HepG2 (cell line): ENCODE results near the gene TMTC2. TPM values are rescaled to one million over a fixed set of nuclear protein-coding genes. Genes with fewer than 3 reads are reported as not detected.

Experiments
- ATAC-seq: fragments of 200-7000 bp; cut with Tn5 transposase; 3 replicates; pipeline ENCODE4 v1.9.1; 2020; ENCODE audit warnings: mild to moderate bottlenecking, moderate library complexity
- BruUV-seq: library from RNA; stranded (reverse); fragments of 400-500 nt; replicated peaks from 2 replicates; lab custom pipeline; 2021; lab: Mats Ljungman, UMichigan
- CTCF ChIA-PET: fragments of 300-600 bp; formaldehyde crosslinking; extraction: SDS; loops from one replicate; lab custom pipeline; 2021; ENCODE audit warnings: low total read pairs, inconsistent platforms, low intra/inter-chr PET ratio; lab: Yijun Ruan, JAX
- POLR2A ChIA-PET: fragments of 350-600 bp; sonication (Branson Sonifier 250); formaldehyde crosslinking; loops from one replicate; lab custom pipeline; 2020; ENCODE audit warnings: antibody characterized with exemption, inconsistent platforms; lab: Yijun Ruan, JAX
- DNase-seq: peaks from one replicate; pipeline ENCODE4 v3.0.0-alpha.2; 2015; ENCODE audit warnings: low spot score
- FAIRE-seq: peaks from 3 replicates; lab custom pipeline; 2011; peaks lifted over from hg19 to GRCh38; lab: Jason Lieb, UNC
- H2AFZ ChIP-seq: one replicate; pipeline ENCODE4 v1.6.1; 2011; ENCODE audit warnings: low read length, inconsistent platforms
- H3K27ac ChIP-seq: fragments of 300-600 bp; 3 replicates; pipeline ENCODE4 v1.8.0; 2011; ENCODE audit warnings: mixed run types, mild to moderate bottlenecking, mixed read lengths, low read length, inconsistent platforms; ENCODE audit not compliant: insufficient read depth; ENCODE audit errors: extremely low read length
- H3K27me3 ChIP-seq, 2 experiments: fragments of 200-600 bp in 1 of 2; 2 replicates in 1 of 2; 3 replicates in 1 of 2; pipeline versions ENCODE4 v1.6.0 to v1.8.0; 2011; ENCODE audit warnings: low read length in 2 of 2, mild to moderate bottlenecking in 2 of 2, moderate library complexity in 2 of 2, inconsistent platforms in 1 of 2; ENCODE audit not compliant: insufficient read depth in 2 of 2, control insufficient read depth in 1 of 2
- H3K36me3 ChIP-seq, 2 experiments: fragments of 200-600 bp in 1 of 2; replicated peaks in 1 of 2; 2 replicates in 1 of 2; 3 replicates in 1 of 2; pipeline versions ENCODE4 v1.5.1 to v1.8.0; 2011; ENCODE audit warnings: low read length in 2 of 2, inconsistent platforms in 1 of 2; ENCODE audit not compliant: insufficient read depth in 2 of 2, control insufficient read depth in 1 of 2
- H3K4me1 ChIP-seq: 2 replicates; pipeline ENCODE4 v1.5.1; 2012; ENCODE audit warnings: low read length, inconsistent platforms; ENCODE audit not compliant: insufficient read depth
- H3K4me2 ChIP-seq: 2 replicates; pipeline ENCODE4 v1.6.0; 2011; ENCODE audit warnings: low read depth, low read length, inconsistent platforms
- H3K4me3 ChIP-seq, 3 experiments: fragments of 200-600 bp in 1 of 3; sonication (generic), shearing (Covaris generic) in 1 of 3; replicated peaks in 1 of 3; 2 replicates each; pipeline ENCODE4 v1.5.1; 2011 to 2016; ENCODE audit warnings: low read length in 3 of 3, inconsistent platforms in 2 of 3, low read depth in 2 of 3, mild to moderate bottlenecking in 2 of 3, control low read depth in 1 of 3, mixed read lengths in 1 of 3; ENCODE audit not compliant: insufficient read depth in 1 of 3
- H3K79me2 ChIP-seq: one replicate; pipeline ENCODE4 v1.6.1; 2011; ENCODE audit warnings: low read length, inconsistent platforms; ENCODE audit not compliant: insufficient read depth
- H3K9ac ChIP-seq: 2 replicates; pipeline ENCODE4 v1.6.0; 2011; ENCODE audit warnings: mild to moderate bottlenecking, low read depth, low read length, inconsistent platforms; ENCODE audit not compliant: insufficient read depth
- H3K9me3 ChIP-seq: 2 replicates; pipeline ENCODE4 v1.5.1; 2012; ENCODE audit warnings: mild to moderate bottlenecking, low read length
- H4K20me1 ChIP-seq: 2 replicates; pipeline ENCODE4 v1.6.0; 2011; ENCODE audit warnings: inconsistent platforms, mild to moderate bottlenecking, low read length, moderate library complexity; ENCODE audit not compliant: insufficient read depth
- AGO2 ChIP-seq: fragments of 200-400 bp; formaldehyde crosslinking; optimal IDR thresholded peaks from 2 replicates; pipeline ENCODE3; 2017; ENCODE audit warnings: mild to moderate bottlenecking, low read depth, low read length, moderate library complexity
- DPF2 ChIP-seq: sonication (generic); formaldehyde crosslinking; IDR thresholded peaks from 2 replicates; pipeline ENCODE4 v1.4.0; 2020; ENCODE audit warnings: mild to moderate bottlenecking, low read depth, missing genetic modification reagents, borderline replicate concordance
- ISL2 ChIP-seq: sonication (generic); formaldehyde crosslinking; IDR thresholded peaks from 2 replicates; pipeline ENCODE4 v1.5.0; 2020; ENCODE audit warnings: missing genetic modification reagents
- KAT7 ChIP-seq: IDR thresholded peaks from 2 replicates; pipeline ENCODE4 v1.6.1; 2018; ENCODE audit warnings: borderline replicate concordance, missing compliant biosample characterization
- KLF16 ChIP-seq, 2 experiments: sonication (generic) in 1 of 2; formaldehyde crosslinking in 1 of 2; IDR thresholded peaks; 2 replicates each; pipeline versions ENCODE4 v1.6.1 to v1.8.0; 2016 to 2023; ENCODE audit warnings: missing genetic modification reagents in 2 of 2, missing compliant biosample characterization in 1 of 2
- KLF9 ChIP-seq: IDR thresholded peaks from 2 replicates; pipeline ENCODE4 v1.6.1; 2016; ENCODE audit warnings: low read depth
- NCOR1 ChIP-seq: fragments of 200-600 bp; sonication (generic); IDR thresholded peaks from 2 replicates; pipeline ENCODE4 v1.7.0; 2017; ENCODE audit warnings: antibody characterized with exemption, low read length, borderline replicate concordance
- PRMT3 ChIP-seq: sonication (generic); formaldehyde crosslinking; IDR thresholded peaks from 2 replicates; pipeline ENCODE4 v1.8.1; 2022; ENCODE audit warnings: low read depth, mild to moderate bottlenecking, moderate library complexity, missing genetic modification reagents, borderline replicate concordance
- RFXANK ChIP-seq: IDR thresholded peaks from 2 replicates; pipeline ENCODE4 v1.6.1; 2016
- SALL2 ChIP-seq: sonication (generic); formaldehyde crosslinking; IDR thresholded peaks from 2 replicates; pipeline ENCODE4 v1.8.1; 2023; ENCODE audit warnings: mild to moderate bottlenecking, missing genetic modification reagents, inconsistent platforms
- SMAD1 ChIP-seq: sonication (generic); formaldehyde crosslinking; IDR thresholded peaks from 2 replicates; pipeline ENCODE4 v1.4.0; 2020; ENCODE audit warnings: missing genetic modification reagents, low read depth, mild to moderate bottlenecking, borderline replicate concordance
- SRSF4 ChIP-seq: fragments of 200-400 bp; formaldehyde crosslinking; IDR thresholded peaks from one replicate; pipeline ENCODE4 v1.6.1; 2018; ENCODE audit warnings: mild to moderate bottlenecking, low read depth, low read length, moderate library complexity; ENCODE audit not compliant: poor library complexity, severe bottlenecking
- ZBTB1 ChIP-seq: sonication (generic); formaldehyde crosslinking; IDR thresholded peaks from 2 replicates; pipeline ENCODE4 v1.4.0; 2020; ENCODE audit warnings: missing genetic modification reagents, borderline replicate concordance
- ZEB1 ChIP-seq: IDR thresholded peaks from 2 replicates; pipeline ENCODE4 v1.6.1; 2012; ENCODE audit warnings: mild to moderate bottlenecking, low read depth, inconsistent platforms; ENCODE audit not compliant: insufficient replicate concordance
- ZFP41 ChIP-seq: sonication (generic); formaldehyde crosslinking; IDR thresholded peaks from 2 replicates; pipeline ENCODE4 v1.4.0; 2020; ENCODE audit warnings: mild to moderate bottlenecking, missing genetic modification reagents, borderline replicate concordance
- ZNF235 ChIP-seq: sonication (generic); formaldehyde crosslinking; IDR thresholded peaks from 2 replicates; pipeline ENCODE4 v1.8.1; 2023; ENCODE audit warnings: mild to moderate bottlenecking, missing genetic modification reagents, borderline replicate concordance
- ZNF256 ChIP-seq: sonication (generic); formaldehyde crosslinking; conservative IDR thresholded peaks from 2 replicates; pipeline ENCODE4 v1.4.0; 2020; ENCODE audit warnings: missing genetic modification reagents
- WGBS: methylation state at CpG from one replicate; pipeline ENCODE4 v1.1.6; 2017; ENCODE audit warnings: low lambda C conversion rate; 5-methylcytosine and 5-hydroxymethylcytosine counted together
- in situ Hi-C: cut with HindIII; loops from 2 replicates; pipeline ENCODE4 v1.10.0; 2017; ENCODE audit warnings: low pct_unique_long_range_greater_than_20kb; ENCODE audit not compliant: extremely low pct_ligation_motif_present
- intact Hi-C: fragments of 100-400 bp; cut with micrococcal nuclease; formaldehyde crosslinking; loops from one replicate; pipeline ENCODE4 v1.10.0; 2022; ENCODE audit not compliant: unreplicated experiment
- polyA plus RNA-seq, 8 experiments: library from polyadenylated mRNA; depleted of rRNA in 3 of 8; stranded (reverse) in 7 of 8; unstranded in 1 of 8; fragments of >200 nt; fragmentation: Illumina TruSeq in 4 of 8; extraction: Trizol in 4 of 8; gene quantifications; 2 replicates each; pipeline versions ENCODE4 v1.2.1 to v1.2.3, GENCODE V29; 2011 to 2016; ENCODE audit warnings: low read depth in 4 of 8, missing spikeins in 1 of 8, mixed read lengths in 1 of 8; ENCODE audit not compliant: insufficient read depth in 1 of 8
- total RNA-seq, 5 experiments: library from RNA; depleted of rRNA; stranded (reverse); fragments of >200 nt; fragmentation: Illumina TruSeq; extraction: Trizol; gene quantifications; 2 replicates each; pipeline ENCODE4 v1.2.3, GENCODE V29; 2016; ENCODE audit warnings: low read depth in 1 of 5
- TF ChIP-seq, protein P1 (sequence below): sonication (generic); formaldehyde crosslinking; IDR thresholded peaks from 2 replicates; pipeline ENCODE4 v1.8.1; 2023; ENCODE audit warnings: mild to moderate bottlenecking, inconsistent platforms, moderate library complexity, missing genetic modification reagents, borderline replicate concordance
- TF ChIP-seq, protein P2 (sequence below): sonication (generic); formaldehyde crosslinking; IDR thresholded peaks from 2 replicates; pipeline ENCODE4 v1.4.0; 2020; ENCODE audit warnings: missing genetic modification reagents
- TF ChIP-seq, protein P3 (sequence below): sonication (generic); formaldehyde crosslinking; conservative IDR thresholded peaks from 2 replicates; pipeline ENCODE4 v1.8.1; 2023; ENCODE audit warnings: missing genetic modification reagents

The TMTC2 gene
- total and polyA plus RNA-seq, 2 of the 13 experiments (the other 11 are each of a cell fraction or from before 2014, with no cell fraction given): 0.55 to 0.63 TPM

DNA sequence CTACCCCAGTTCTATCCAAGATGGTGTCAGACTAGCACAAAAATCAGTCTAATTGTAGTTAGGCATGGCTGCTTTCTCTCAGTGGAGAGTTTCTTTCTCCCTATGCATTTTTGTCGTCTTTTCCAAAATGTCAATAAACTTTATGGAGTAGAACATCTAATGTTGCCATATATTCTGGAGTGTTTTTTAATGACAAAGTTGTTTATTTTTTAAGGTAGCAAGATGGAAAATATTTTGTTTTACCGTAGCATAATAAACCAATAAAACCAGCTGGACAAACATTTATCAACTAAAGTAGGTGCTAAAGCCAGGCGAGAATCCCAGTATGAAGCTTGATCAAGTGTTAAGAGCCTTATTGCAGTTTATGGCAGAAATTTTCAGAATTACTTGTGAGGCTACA lies 146.3 kb downstream of the TMTC2 start:
- 7% methylated on average over 3 of the region's 3 CpGs for WGBS
- Histone ChIP-seq H3K9ac (no peak overlapping the region), H4K20me1 (no peaks in the 10 kb centered on the region), H3K27me3 (no peaks in the 10 kb centered on the region), H3K36me3 (no peaks in the 10 kb centered on the region), H3K79me2 (no peaks in the 10 kb centered on the region), H3K4me2 (no peak overlapping the region), H3K4me1 (no peaks in the 10 kb centered on the region), H2AFZ (no peak overlapping the region), H3K4me3 (no peak overlapping the region), H3K27ac (no peak overlapping the region), H3K9me3 (no peaks in the 10 kb centered on the region)
- POLR2A ChIA-PET: no interaction called here
- CTCF ChIA-PET: no interaction called here
- ATAC-seq: no peak
- no peak for FAIRE-seq
- BruUV-seq: no TSS peak
- TF ChIP-seq, protein P1, sequence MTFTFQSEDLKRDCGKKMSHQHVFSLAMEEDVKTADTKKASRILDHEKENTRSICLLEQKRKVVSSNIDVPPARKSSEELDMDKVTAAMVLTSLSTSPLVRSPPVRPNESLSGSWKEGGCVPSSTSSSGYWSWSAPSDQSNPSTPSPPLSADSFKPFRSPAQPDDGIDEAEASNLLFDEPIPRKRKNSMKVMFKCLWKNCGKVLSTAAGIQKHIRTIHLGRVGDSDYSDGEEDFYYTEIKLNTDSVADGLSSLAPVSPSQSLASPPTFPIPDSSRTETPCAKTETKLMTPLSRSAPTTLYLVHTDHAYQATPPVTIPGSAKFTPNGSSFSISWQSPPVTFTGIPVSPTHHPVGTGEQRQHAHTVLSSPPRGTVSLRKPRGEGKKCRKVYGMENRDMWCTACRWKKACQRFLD: no peak
- TF ChIP-seq SALL2 (CRISPR knock-in tag): no peak
- TF ChIP-seq DPF2 (CRISPR knock-in tag): no peak
- no peak for TF ChIP-seq SRSF4
- no peak for TF ChIP-seq ZNF235 (CRISPR knock-in tag)
- TF ChIP-seq KLF16 (CRISPR knock-in tag; IDR thresholded peaks at IDR 0.05): no peak
- TF ChIP-seq ZNF256 (CRISPR knock-in tag): no peak
- TF ChIP-seq RFXANK (CRISPR knock-in tag): no peak
- no peak for TF ChIP-seq ISL2 (CRISPR knock-in tag)
- no peak for TF ChIP-seq ZFP41 (CRISPR knock-in tag)
- TF ChIP-seq KAT7 (CRISPR knock-in tag): no peak
- no peak for TF ChIP-seq ZBTB1 (CRISPR knock-in tag)
- TF ChIP-seq, protein P2, sequence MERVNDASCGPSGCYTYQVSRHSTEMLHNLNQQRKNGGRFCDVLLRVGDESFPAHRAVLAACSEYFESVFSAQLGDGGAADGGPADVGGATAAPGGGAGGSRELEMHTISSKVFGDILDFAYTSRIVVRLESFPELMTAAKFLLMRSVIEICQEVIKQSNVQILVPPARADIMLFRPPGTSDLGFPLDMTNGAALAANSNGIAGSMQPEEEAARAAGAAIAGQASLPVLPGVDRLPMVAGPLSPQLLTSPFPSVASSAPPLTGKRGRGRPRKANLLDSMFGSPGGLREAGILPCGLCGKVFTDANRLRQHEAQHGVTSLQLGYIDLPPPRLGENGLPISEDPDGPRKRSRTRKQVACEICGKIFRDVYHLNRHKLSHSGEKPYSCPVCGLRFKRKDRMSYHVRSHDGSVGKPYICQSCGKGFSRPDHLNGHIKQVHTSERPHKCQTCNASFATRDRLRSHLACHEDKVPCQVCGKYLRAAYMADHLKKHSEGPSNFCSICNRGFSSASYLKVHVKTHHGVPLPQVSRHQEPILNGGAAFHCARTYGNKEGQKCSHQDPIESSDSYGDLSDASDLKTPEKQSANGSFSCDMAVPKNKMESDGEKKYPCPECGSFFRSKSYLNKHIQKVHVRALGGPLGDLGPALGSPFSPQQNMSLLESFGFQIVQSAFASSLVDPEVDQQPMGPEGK (CRISPR knock-in tag): no peak
- no peak for TF ChIP-seq KLF9 (CRISPR knock-in tag)
- no peak for TF ChIP-seq NCOR1
- TF ChIP-seq SMAD1: no peak
- TF ChIP-seq ZEB1: no peak
- no peak for TF ChIP-seq PRMT3 (CRISPR knock-in tag)
- no peak for TF ChIP-seq AGO2
- TF ChIP-seq, protein P3, sequence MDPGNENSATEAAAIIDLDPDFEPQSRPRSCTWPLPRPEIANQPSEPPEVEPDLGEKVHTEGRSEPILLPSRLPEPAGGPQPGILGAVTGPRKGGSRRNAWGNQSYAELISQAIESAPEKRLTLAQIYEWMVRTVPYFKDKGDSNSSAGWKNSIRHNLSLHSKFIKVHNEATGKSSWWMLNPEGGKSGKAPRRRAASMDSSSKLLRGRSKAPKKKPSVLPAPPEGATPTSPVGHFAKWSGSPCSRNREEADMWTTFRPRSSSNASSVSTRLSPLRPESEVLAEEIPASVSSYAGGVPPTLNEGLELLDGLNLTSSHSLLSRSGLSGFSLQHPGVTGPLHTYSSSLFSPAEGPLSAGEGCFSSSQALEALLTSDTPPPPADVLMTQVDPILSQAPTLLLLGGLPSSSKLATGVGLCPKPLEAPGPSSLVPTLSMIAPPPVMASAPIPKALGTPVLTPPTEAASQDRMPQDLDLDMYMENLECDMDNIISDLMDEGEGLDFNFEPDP (CRISPR knock-in tag): no peak
- intact Hi-C loops (no loop called here), in situ Hi-C loops (no loop called here)
- DNase-seq: no peak
